HL-60 (cell line): Measurements from ENCODE around the gene COLEC12.

ENCODE experiments used
- DNase-seq, 2 experiments: peaks; one replicate each; pipeline ENCODE4 v3.0.0-alpha.2; 2010 to 2020; ENCODE audit warnings: low read depth in 1 of 2, low spot score in 1 of 2
- H3K27ac ChIP-seq: fragments of 250-450 bp; sonication (Bioruptor Pico); replicated peaks from 2 replicates; pipeline ENCODE4 v1.5.1; 2020; ENCODE audit warnings: mild to moderate bottlenecking, moderate library complexity
- H3K27me3 ChIP-seq: fragments of 250-450 bp; sonication (Bioruptor Pico); 2 replicates; pipeline ENCODE4 v1.5.1; 2021; ENCODE audit warnings: mild to moderate bottlenecking, moderate library complexity; ENCODE audit not compliant: insufficient read depth, poor library complexity, severe bottlenecking
- H3K4me3 ChIP-seq: replicated peaks from 2 replicates; pipeline ENCODE4 v1.5.1; 2011; ENCODE audit warnings: mild to moderate bottlenecking, control low read depth, low read length; ENCODE audit not compliant: insufficient read depth
- CTCF ChIP-seq: IDR thresholded peaks from one replicate; pipeline ENCODE4 v1.5.1; 2011; ENCODE audit warnings: low read length, control low read depth, inconsistent platforms; ENCODE audit not compliant: insufficient read depth
- GABPA ChIP-seq: IDR thresholded peaks from 2 replicates; pipeline ENCODE4 v1.6.1; 2012; ENCODE audit warnings: low read depth
- POLR2AphosphoS5 ChIP-seq: IDR thresholded peaks from 2 replicates; pipeline ENCODE4 v1.6.1; 2012; ENCODE audit warnings: low read depth
- SPI1 ChIP-seq: IDR thresholded peaks from 2 replicates; pipeline ENCODE4 v1.6.1; 2012; ENCODE audit warnings: low read depth, mild to moderate bottlenecking, borderline replicate concordance
- TF ChIP-seq, protein P1 (sequence below): IDR thresholded peaks from 2 replicates; pipeline ENCODE4 v1.6.1; 2012; ENCODE audit warnings: low read depth; ENCODE audit not compliant: insufficient replicate concordance

The COLEC12 gene

DNA sequence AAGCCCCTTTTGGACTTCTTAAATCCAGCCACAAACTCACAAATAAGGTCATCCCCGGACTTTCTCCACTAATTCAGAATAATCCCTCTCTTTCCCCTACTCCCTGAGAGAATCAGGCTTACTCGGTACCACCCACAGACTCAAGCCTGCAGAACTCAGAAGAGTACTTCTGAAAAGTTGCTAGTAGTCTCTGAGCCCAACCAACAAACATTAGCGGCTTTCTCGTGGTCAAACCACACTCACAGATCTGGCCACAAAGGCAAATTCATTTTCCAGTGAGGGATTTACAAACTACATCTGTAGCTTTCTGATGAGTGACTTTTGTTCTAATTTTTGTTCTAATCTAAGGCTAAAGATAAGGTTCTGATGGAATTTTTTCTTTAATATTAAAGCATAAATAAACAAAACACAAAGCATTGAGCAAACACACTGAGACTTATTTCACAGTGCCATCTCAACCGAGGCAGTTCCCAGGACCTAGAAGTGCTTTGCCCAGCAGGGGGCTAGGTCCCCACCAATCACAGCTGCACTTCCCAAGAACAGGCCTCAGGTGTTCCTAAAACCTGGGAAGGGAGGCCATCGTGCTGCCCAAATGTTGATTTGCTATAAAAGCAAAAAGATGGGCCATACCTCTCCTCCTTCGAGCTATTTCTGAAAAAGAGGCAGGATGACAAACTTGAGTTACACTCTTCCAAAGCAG lies 110.7 kb downstream of the COLEC12 start:
- Histone ChIP-seq H3K4me3 (no peak overlapping the region), H3K27ac (no peak overlapping the region), H3K27me3 (no peaks in the 10 kb centered on the region)
- peak in 1 of 2 experiments; percentile 58 for DNase-seq
- TF ChIP-seq GABPA: no peak
- no peak for TF ChIP-seq SPI1
- no peak for TF ChIP-seq POLR2AphosphoS5
- TF ChIP-seq, protein P1, sequence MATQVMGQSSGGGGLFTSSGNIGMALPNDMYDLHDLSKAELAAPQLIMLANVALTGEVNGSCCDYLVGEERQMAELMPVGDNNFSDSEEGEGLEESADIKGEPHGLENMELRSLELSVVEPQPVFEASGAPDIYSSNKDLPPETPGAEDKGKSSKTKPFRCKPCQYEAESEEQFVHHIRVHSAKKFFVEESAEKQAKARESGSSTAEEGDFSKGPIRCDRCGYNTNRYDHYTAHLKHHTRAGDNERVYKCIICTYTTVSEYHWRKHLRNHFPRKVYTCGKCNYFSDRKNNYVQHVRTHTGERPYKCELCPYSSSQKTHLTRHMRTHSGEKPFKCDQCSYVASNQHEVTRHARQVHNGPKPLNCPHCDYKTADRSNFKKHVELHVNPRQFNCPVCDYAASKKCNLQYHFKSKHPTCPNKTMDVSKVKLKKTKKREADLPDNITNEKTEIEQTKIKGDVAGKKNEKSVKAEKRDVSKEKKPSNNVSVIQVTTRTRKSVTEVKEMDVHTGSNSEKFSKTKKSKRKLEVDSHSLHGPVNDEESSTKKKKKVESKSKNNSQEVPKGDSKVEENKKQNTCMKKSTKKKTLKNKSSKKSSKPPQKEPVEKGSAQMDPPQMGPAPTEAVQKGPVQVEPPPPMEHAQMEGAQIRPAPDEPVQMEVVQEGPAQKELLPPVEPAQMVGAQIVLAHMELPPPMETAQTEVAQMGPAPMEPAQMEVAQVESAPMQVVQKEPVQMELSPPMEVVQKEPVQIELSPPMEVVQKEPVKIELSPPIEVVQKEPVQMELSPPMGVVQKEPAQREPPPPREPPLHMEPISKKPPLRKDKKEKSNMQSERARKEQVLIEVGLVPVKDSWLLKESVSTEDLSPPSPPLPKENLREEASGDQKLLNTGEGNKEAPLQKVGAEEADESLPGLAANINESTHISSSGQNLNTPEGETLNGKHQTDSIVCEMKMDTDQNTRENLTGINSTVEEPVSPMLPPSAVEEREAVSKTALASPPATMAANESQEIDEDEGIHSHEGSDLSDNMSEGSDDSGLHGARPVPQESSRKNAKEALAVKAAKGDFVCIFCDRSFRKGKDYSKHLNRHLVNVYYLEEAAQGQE: no peak
- TF ChIP-seq CTCF: no peak

DNA sequence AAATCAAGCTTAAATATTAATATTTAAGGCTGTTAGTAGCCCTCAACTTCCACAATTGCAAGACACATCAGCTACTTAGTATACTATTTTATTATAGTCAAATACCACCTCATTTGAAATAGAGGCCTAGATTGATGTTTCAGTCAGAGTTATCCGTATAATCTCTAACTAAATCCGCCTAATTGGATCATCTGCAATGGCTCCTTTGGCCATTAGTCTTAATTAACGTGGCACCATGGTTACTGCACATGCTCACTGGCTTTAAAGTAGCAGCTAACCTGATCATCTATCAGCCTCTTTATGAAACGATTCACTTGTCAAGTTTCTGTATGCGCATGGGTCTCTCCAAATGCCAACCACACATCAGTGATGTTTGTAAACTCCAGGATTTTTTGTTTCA lies 112.3 kb downstream of the COLEC12 start:
- no peaks in the 10 kb centered on the region for H3K27me3 ChIP-seq
- TF ChIP-seq GABPA: no peak
- no peak for TF ChIP-seq CTCF
- TF ChIP-seq POLR2AphosphoS5: no peak
- no peak for TF ChIP-seq SPI1
- TF ChIP-seq, protein P1: no peak
- no peak for DNase-seq
- no peak overlapping the region for H3K27ac ChIP-seq
- H3K4me3 ChIP-seq: no peak overlapping the region

DNA sequence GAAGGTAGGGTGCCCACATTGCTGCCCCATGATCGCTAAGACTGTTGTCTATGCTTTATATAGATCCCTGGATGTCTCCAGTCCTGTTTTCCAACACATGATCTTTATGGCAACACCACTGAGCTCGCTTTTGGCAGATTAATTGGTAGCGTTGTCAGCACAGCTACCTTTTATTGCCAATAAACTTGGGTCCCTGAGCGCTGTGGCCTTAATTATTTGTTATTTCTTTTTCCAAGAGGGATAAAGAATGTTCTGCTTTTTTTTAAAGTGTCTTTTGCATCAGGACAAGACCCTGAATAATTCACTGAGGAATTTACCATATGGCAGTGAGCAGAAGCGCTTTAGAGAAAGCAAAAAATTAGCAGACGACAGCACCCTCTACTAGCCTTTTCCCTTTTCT lies 113.5 kb downstream of the COLEC12 start:
- Histone ChIP-seq H3K27me3 (no peaks in the 10 kb centered on the region), H3K27ac (no peak overlapping the region), H3K4me3 (no peak overlapping the region)
- no peak for DNase-seq
- TF ChIP-seq SPI1 (no peak), POLR2AphosphoS5 (no peak), CTCF (no peak), GABPA (no peak)
- TF ChIP-seq, protein P1: no peak
